OCI-LY7 (cell line): ENCODE results near the gene HDX. TPM values are rescaled to one million over a fixed set of nuclear protein-coding genes. Genes with fewer than 3 reads are reported as not detected.

Experiments used
- BruUV-seq: library from RNA; stranded (reverse); fragments of 400-500 nt; replicated peaks from 2 replicates; lab custom pipeline; 2021; lab: Mats Ljungman, UMichigan
- CTCF ChIA-PET: fragments of 300-600 bp; sonication (Branson Sonifier 250); formaldehyde crosslinking; loops from one replicate; lab custom pipeline; 2022; ENCODE audit warnings: antibody characterized with exemption; ENCODE audit not compliant: unreplicated experiment; lab: Charles Lee
- POLR2A ChIA-PET: fragments of 300-600 bp; sonication (Branson Sonifier 250); formaldehyde crosslinking; loops from one replicate; lab custom pipeline; 2022; ENCODE audit warnings: antibody characterized with exemption; lab: Charles Lee
- DNase-seq: peaks from one replicate; pipeline ENCODE4 v3.0.0-alpha.2; 2015; ENCODE audit warnings: low spot score
- H2AFZ ChIP-seq: fragments of 200-600 bp; sonication (generic), shearing (Covaris generic); 2 replicates; pipeline ENCODE4 v1.6.1; 2014; ENCODE audit warnings: mild to moderate bottlenecking, antibody characterized with exemption, low read length, moderate library complexity
- H3K27ac ChIP-seq: fragments of 200-600 bp; sonication (generic); 2 replicates; pipeline ENCODE4 v1.5.1; 2014; ENCODE audit warnings: mixed run types, low read depth, mild to moderate bottlenecking, moderate library complexity, low read length, inconsistent platforms; ENCODE audit not compliant: poor library complexity, severe bottlenecking
- H3K36me3 ChIP-seq: fragments of 200-600 bp; sonication (generic); 2 replicates; pipeline ENCODE4 v1.6.1; 2014; ENCODE audit warnings: mild to moderate bottlenecking, antibody characterized with exemption, low read length, moderate library complexity, mixed read lengths; ENCODE audit not compliant: insufficient read depth
- H3K4me1 ChIP-seq: fragments of 200-600 bp; sonication (generic); 2 replicates; pipeline ENCODE4 v1.5.1; 2014; ENCODE audit warnings: mild to moderate bottlenecking, low read length; ENCODE audit not compliant: insufficient read depth, poor library complexity, severe bottlenecking
- H3K4me2 ChIP-seq: fragments of 200-600 bp; sonication (generic); 2 replicates; pipeline ENCODE4 v1.6.1; 2014; ENCODE audit warnings: mild to moderate bottlenecking, low read length
- H3K4me3 ChIP-seq: fragments of 200-600 bp; sonication (generic); 2 replicates; pipeline ENCODE4 v1.5.1; 2014; ENCODE audit warnings: mild to moderate bottlenecking, low read depth, low read length; ENCODE audit not compliant: poor library complexity, severe bottlenecking
- H3K79me2 ChIP-seq: fragments of 200-600 bp; sonication (generic); 2 replicates; pipeline ENCODE4 v1.6.1; 2016; ENCODE audit warnings: low read depth, mild to moderate bottlenecking, low read length, moderate library complexity, mixed read lengths; ENCODE audit not compliant: insufficient read depth
- H3K9me2 ChIP-seq: fragments of 200-600 bp; sonication (generic); 2 replicates; pipeline ENCODE4 v1.6.1; 2016; ENCODE audit warnings: mild to moderate bottlenecking, low read length, mixed read lengths; ENCODE audit not compliant: insufficient read depth
- H3K9me3 ChIP-seq: fragments of 200-600 bp; sonication (generic); 2 replicates; pipeline ENCODE4 v1.6.1; 2014; ENCODE audit warnings: mild to moderate bottlenecking, mixed run types, low read length, mixed read lengths
- H4K20me1 ChIP-seq: fragments of 200-600 bp; sonication (generic); 2 replicates; pipeline ENCODE4 v1.6.1; 2014; ENCODE audit warnings: mild to moderate bottlenecking, antibody characterized with exemption, low read length, moderate library complexity, mixed read lengths; ENCODE audit not compliant: insufficient read depth
- CTCF ChIP-seq: fragments of 200-600 bp; sonication (generic); conservative IDR thresholded peaks from 2 replicates; pipeline ENCODE4 v1.5.1; 2014; ENCODE audit warnings: mild to moderate bottlenecking, antibody characterized with exemption, low read length, moderate library complexity, mixed read lengths
- EZH2phosphoT487 ChIP-seq: fragments of 200-600 bp; sonication (generic); IDR thresholded peaks from 2 replicates; pipeline ENCODE4 v1.6.1; 2018; ENCODE audit warnings: low read depth, borderline replicate concordance, mild to moderate bottlenecking, mixed run types, antibody characterized with exemption, low read length, moderate library complexity, mixed read lengths
- intact Hi-C: fragments of 100-400 bp; cut with micrococcal nuclease; formaldehyde crosslinking; loops from one replicate; pipeline ENCODE4 v1.10.0; 2022; ENCODE audit not compliant: unreplicated experiment
- total RNA-seq, 2 experiments: library from RNA; depleted of rRNA in 1 of 2; stranded (reverse); fragments of >200 nt in 1 of 2; shearing (Covaris generic) in 1 of 2; gene quantifications; 2 replicates each; pipeline ENCODE4 v1.2.3, GENCODE V29; 2014 to 2022

HDX gene
- total RNA-seq, 2 experiments from 2014 or later = not detected

- Histone ChIP-seq H4K20me1 (no peaks in the 10 kb centered on the region), H3K9me2 (no peaks in the 10 kb centered on the region), H3K4me1 (no peaks in the 10 kb centered on the region), H3K4me2 (no peak overlapping the region), H3K27ac (no peak overlapping the region), H3K9me3 (no peaks in the 10 kb centered on the region), H2AFZ (no peak overlapping the region), H3K79me2 (no peaks in the 10 kb centered on the region), H3K4me3 (no peak overlapping the region), H3K36me3 (no peaks in the 10 kb centered on the region)
- ChIA-PET CTCF (no interaction called here), POLR2A (no interaction called here)
- DNase-seq = no peak
- TF ChIP-seq CTCF (no peak), EZH2phosphoT487 (no peak)
- intact Hi-C loops = no loop called here
- no TSS peak for BruUV-seq
Measured at GRCh38 chrX:84477114-84477513, 25.1 kb downstream of the HDX start.

- ChIA-PET POLR2A (interaction anchor here (1.0 kb wide), 1 partner anchor 24 kb away, joined by 3 read pairs; no protein-coding TSS in a partner anchor), CTCF (no interaction called here)
- intact Hi-C loops = no loop called here
- no peak for DNase-seq
- Histone ChIP-seq H2AFZ (no peak overlapping the region), H3K4me2 (no peak overlapping the region), H3K27ac (no peak overlapping the region), H3K79me2 (no peaks in the 10 kb centered on the region), H3K9me2 (no peaks in the 10 kb centered on the region), H4K20me1 (no peaks in the 10 kb centered on the region), H3K9me3 (no peaks in the 10 kb centered on the region), H3K36me3 (no peaks in the 10 kb centered on the region), H3K4me1 (no peaks in the 10 kb centered on the region), H3K4me3 (no peak overlapping the region)
- TF ChIP-seq CTCF = no peak
- TF ChIP-seq EZH2phosphoT487 = no peak
- no TSS peak for BruUV-seq
Measured at GRCh38 chrX:84475596-84475995, 26.7 kb downstream of the HDX start.

GRCh38 chrX:84475101-84475500, 27.2 kb downstream of the HDX start:
- Histone ChIP-seq H3K4me2 (no peak overlapping the region), H3K4me1 (no peaks in the 10 kb centered on the region), H3K27ac (no peak overlapping the region), H4K20me1 (no peaks in the 10 kb centered on the region), H3K9me3 (no peaks in the 10 kb centered on the region), H3K4me3 (no peak overlapping the region), H3K79me2 (no peaks in the 10 kb centered on the region), H2AFZ (no peak overlapping the region), H3K36me3 (no peaks in the 10 kb centered on the region), H3K9me2 (no peaks in the 10 kb centered on the region)
- no peak for DNase-seq
- POLR2A ChIA-PET = interaction anchor here (1.0 kb wide), 1 partner anchor 24 kb away, joined by 3 read pairs; no protein-coding TSS in a partner anchor
- no TSS peak for BruUV-seq
- intact Hi-C loops = no loop called here
- TF ChIP-seq EZH2phosphoT487 (no peak), CTCF (no peak)
- CTCF ChIA-PET = no interaction called here
